ENCODE measurements around the gene NMRK2. TPM values are rescaled to one million over a fixed set of nuclear protein-coding genes. Genes with fewer than 3 reads are reported as not detected.
"Not testable (repeated sequence)": the region's sequence is repeated elsewhere in the genome, so short reads cannot be mapped to it uniquely, and the experiment has no call there.

Gene NMRK2, protein sequence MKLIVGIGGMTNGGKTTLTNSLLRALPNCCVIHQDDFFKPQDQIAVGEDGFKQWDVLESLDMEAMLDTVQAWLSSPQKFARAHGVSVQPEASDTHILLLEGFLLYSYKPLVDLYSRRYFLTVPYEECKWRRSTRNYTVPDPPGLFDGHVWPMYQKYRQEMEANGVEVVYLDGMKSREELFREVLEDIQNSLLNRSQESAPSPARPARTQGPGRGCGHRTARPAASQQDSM
- not detected in 2 replicates for total RNA-seq

DNA sequence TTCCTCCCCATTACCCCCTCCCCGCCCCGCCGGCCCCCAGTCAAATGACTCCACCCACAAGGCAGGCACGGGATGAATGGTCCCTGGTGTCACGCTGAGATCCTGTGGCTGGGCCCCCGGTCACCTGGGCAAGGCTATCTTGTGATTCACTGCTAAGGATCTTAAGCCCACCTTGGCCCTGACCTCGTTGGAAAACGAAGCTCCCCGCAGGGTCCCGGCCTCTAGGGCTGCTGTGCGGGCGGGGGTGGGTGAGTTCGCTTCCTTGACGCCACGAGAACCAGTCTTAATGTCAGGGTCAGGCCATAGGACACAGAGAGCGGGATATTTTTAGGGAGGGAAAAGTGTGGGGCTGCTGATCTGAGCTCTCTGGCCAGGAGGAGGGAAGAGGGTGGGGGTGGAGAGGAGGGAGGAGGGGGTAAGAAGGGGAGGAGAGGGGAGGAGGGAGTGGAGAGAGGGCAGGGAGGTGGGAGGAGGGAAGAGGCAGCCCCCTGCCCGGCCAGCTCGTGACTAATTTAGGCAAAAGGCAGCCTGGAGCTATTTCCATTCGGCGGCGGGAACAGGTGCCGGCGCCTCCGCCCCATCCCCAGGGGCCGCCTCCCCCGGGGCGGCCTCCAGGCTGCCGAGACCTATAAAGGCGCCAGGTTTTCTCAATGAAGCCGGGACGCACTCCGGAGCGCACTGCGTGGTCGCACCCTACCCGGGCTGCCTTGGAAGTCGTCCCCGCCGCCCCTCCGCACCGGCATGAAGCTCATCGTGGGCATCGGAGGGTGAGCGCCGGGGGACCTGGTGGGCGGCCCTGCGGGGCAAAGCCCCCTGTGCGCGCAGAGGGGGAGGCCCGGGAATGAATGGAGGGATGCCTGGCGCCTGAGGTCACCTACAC, at the start of gene NMRK2:
NMRK2 (plus strand) TSS at position 139 of the 880 bp plus-strand sequence; CDS start at position 742, 603 bp downstream.
- no peak for DNase-seq (ENCODE audit: low read depth)
- no peak within 1 kb of the TSS for H3K4me3 ChIP-seq (ENCODE audit: low read depth, low read length)
- TF ChIP-seq, protein P1, sequence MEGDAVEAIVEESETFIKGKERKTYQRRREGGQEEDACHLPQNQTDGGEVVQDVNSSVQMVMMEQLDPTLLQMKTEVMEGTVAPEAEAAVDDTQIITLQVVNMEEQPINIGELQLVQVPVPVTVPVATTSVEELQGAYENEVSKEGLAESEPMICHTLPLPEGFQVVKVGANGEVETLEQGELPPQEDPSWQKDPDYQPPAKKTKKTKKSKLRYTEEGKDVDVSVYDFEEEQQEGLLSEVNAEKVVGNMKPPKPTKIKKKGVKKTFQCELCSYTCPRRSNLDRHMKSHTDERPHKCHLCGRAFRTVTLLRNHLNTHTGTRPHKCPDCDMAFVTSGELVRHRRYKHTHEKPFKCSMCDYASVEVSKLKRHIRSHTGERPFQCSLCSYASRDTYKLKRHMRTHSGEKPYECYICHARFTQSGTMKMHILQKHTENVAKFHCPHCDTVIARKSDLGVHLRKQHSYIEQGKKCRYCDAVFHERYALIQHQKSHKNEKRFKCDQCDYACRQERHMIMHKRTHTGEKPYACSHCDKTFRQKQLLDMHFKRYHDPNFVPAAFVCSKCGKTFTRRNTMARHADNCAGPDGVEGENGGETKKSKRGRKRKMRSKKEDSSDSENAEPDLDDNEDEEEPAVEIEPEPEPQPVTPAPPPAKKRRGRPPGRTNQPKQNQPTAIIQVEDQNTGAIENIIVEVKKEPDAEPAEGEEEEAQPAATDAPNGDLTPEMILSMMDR (IDR thresholded peaks at IDR 0.05; ENCODE audit: insufficient read depth, low read depth, low read length), result no peak

DNA sequence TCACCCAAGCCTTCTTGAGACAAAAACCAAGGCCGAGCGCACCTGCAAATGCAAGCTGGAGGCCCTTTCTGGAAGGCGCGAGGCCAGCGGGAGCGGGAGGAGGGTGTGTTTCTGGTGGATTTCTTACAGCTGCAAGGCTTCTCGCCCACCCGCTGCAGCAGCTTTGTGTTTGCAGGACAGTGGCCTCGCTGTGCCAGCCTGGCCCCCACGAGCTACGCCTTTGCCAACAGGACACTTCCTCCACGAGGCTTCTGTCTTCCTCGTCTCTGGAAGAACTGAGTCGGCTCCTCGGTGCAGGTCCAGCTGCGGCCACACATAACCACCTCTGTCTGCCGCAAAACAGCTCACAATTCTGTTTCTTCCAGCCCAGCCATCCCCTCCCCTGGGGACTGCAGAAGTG, 42.3 kb upstream of the NMRK2 start:
- TF ChIP-seq, protein P1 (IDR thresholded peaks at IDR 0.05; ENCODE audit: insufficient read depth, low read depth, low read length), result no peak
- no peak for DNase-seq (ENCODE audit: low read depth)
- no peak overlapping the region for H3K4me3 ChIP-seq (ENCODE audit: low read depth, low read length)

DNA sequence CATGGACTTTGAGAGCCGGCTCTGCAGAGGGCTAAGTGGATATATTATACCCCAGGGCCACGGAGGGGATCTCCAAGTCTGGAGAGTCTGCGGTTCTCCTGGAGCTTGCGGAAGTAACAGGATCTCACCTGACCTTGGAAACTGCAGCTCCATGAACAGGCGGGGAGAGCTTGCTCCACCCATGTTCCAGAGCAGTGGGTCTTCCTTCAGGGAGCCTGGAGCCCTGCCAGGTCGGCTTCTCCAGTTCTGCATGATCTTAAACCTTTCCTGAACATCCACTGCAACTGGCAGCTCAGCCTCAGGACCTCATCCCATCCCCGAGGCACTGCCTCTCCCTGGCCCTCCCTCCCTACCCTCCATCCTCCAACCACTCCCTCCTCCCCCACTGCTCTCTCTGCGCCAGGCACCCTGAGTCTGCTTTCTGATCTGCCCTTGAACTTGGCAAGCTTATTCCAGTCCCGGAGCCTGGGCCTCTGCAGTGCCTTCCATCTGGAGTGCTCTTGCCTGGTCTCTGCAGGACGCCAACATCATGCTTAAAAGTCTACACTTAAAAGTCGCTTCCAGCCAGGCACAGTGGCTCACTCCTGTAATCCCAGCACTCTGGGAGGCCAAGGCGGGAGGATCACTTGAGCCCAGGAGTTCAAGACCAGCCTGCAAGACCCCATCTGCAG, 39.2 kb upstream of the NMRK2 start:
- TF ChIP-seq, protein P1 (IDR thresholded peaks at IDR 0.05; ENCODE audit: insufficient read depth, low read depth, low read length), result no peak
- DNase-seq (ENCODE audit: low read depth), result no peak
- no peak overlapping the region for H3K4me3 ChIP-seq (ENCODE audit: low read depth, low read length)

DNA sequence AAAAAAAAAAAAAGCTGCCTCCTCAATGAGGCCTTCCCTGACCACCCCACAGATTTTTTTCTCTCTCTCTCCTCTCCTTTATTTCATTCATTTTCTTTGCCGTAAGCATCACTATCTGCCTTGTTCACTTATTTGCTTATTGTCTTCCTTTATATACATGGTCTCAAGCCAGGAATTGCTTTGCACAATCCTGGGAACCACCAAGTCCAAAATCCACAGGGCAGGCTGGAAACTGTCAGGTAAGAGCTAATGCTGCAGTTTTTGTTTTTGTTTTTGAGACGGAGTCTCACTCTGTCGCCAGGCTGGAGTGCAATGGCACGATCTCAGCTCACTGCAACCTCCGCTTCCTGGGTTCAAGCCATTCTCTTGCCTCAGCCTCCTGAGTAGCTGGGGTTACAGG, 37.9 kb upstream of the NMRK2 start:
- not testable (repeated sequence) for H3K4me3 ChIP-seq (ENCODE audit: low read depth, low read length); DNase-seq (ENCODE audit: low read depth)

DNA sequence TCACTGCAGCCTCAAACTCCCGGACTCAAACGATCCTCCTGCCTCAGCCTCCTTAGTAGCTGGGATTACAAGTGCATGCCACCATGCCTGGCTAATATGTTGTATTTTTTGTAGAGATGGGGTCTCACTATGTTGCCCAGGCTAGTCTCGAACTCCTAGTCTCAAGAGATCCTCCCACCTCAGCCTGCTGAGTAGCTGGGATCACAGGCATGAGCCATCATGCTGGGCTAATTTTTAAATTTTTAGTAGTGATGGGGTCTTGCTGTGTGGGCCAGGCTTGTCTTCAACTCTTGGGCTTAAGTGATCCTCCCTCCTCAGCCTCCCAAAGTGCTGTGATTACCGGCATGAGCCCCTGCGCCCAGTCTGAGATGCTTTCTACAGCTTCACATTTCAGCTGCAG, 37.1 kb upstream of the NMRK2 start:
- DNase-seq (ENCODE audit: low read depth), result no peak
- no peak overlapping the region for H3K4me3 ChIP-seq (ENCODE audit: low read depth, low read length)
- TF ChIP-seq, protein P1 (IDR thresholded peaks at IDR 0.05; ENCODE audit: insufficient read depth, low read depth, low read length), result no peak

DNA sequence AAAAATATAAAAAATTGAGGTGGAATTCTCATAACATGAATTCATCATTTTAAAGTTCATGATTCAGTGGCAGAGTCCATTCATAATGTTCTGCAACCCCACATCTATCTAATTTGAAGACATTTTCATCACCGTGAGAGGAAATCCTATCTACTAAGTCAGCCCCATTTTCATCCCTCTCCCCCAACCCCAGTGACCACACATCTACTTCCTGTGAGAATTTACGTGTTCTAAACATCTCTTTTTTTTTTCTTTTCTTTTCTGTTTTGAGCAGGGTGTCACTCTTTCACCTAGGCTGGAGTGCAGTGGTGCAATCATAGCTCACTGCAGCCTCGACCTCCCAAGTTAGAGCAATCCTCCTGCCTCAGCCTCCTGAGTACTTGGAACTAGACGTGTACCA, 34.9 kb upstream of the NMRK2 start:
- TF ChIP-seq, protein P1 (IDR thresholded peaks at IDR 0.05; ENCODE audit: insufficient read depth, low read depth, low read length), result no peak
- H3K4me3 ChIP-seq (ENCODE audit: low read depth, low read length), result no peak overlapping the region
- DNase-seq (ENCODE audit: low read depth), result no peak

DNA sequence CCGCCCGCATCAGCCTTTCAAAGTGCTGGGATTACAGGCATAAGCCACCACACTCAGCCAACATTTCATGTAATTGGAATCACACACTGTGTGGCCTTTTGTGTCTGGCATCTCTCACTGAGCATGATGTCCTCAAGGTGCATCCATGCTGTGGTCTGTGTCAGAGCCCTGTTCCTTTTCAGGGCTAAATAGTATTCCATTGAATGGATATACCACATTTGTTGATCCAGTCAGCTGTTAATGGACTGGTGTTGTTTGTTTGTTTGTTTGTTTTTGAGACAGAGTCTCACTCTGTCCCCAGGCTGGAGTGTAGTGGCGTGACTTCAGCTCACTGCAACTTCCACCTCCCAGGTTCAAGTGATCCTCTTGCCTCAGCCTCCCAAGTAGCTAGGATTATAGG, 34.4 kb upstream of the NMRK2 start:
- TF ChIP-seq, protein P1 (IDR thresholded peaks at IDR 0.05; ENCODE audit: insufficient read depth, low read depth, low read length), result no peak
- no peak overlapping the region for H3K4me3 ChIP-seq (ENCODE audit: low read depth, low read length)
- no peak for DNase-seq (ENCODE audit: low read depth)
